Measurements from ENCODE around the gene IRF2BPL. TPM values are rescaled to one million over a fixed set of nuclear protein-coding genes. Genes with fewer than 3 reads are reported as not detected.

IRF2BPL gene
- total and polyA plus RNA-seq, 2 of the 8 experiments (the other 6 are each of a cell fraction or from before 2014, with no cell fraction given): 18.8 to 57.0 TPM

DNA sequence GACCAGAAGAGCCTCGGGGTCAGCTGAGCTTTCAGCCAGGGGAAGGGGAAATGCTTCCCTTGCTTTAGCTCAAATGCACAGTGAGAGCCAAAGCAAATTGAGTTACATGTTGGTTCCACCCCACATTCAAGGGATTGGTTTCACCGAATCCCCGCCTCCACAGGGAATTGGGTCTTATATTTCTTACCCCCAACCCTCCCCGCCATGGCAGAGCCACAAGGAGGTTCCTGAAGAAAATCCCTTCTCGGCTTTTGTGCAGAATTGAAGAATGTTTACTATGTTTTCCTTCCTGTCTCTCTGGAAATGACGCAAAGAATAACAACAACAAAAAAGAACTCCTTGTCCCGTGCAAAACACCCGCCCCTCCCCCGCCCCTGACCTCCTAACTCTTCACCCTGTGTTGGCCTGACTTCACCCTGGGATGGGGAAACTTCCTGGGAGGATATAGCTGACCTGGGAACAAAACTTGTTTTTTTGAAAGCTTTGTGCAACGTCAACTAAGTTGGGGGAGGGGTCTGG is 47.7 kb upstream of the IRF2BPL start (continued):
- TF ChIP-seq RFX5 (IDR thresholded peaks at IDR 0.05; ENCODE audit: borderline replicate concordance, low read depth, low read length) (no peak), ASH2L (IDR thresholded peaks at IDR 0.05; ENCODE audit: low read length) (peak; percentile 87), CBX5 (IDR thresholded peaks at IDR 0.05; ENCODE audit: low read depth, low read length) (no peak), CEBPB (IDR thresholded peaks at IDR 0.05; ENCODE audit: low read depth, low read length) (0 out of 2 replicates have a peak, but pooled peaks have one; percentile 25), ZNF274 (IDR thresholded peaks at IDR 0.05; ENCODE audit: borderline replicate concordance, extremely low read depth, low read length) (no peak), POLR2AphosphoS5 (IDR thresholded peaks at IDR 0.05; ENCODE audit: low read depth, low read length) (no peak), ATF3 (IDR thresholded peaks at IDR 0.05; ENCODE audit: insufficient read depth, low read depth, low read length) (no peak), CHD7 (IDR thresholded peaks at IDR 0.05; ENCODE audit: insufficient replicate concordance, low read length) (no peak), RAD21 (IDR thresholded peaks at IDR 0.05 in 1 of 2, conservative IDR thresholded peaks at IDR 0.05 in 1 of 2; ENCODE audit: low read depth in 2 of 2, low read length in 2 of 2) (no peak), E2F6 (IDR thresholded peaks at IDR 0.05) (no peak)
